ENCODE results near the gene ENPEP.

ENPEP gene

DNA sequence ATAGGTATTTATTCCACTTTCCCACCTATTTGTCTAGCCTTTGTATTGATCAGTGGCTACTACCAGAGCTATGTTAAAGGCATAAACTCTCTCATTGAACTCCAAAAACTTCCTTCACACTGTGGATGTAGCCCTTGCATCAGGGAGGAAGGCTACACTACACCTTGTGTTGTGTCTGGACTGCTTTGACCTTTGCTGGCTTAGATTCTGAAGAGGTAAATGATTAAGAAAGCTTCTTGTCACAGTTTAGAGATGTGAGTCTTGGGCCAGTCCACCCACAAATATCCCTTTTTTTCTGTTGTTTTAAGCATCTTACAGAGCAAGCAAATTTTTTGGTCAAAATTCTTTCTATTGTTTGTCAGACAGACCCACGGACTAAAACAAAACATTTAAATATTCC lies 1.9 kb downstream of the ENPEP start:
- DNase-seq (ENCODE audit: low read depth) = no peak
- TF ChIP-seq, protein P1, sequence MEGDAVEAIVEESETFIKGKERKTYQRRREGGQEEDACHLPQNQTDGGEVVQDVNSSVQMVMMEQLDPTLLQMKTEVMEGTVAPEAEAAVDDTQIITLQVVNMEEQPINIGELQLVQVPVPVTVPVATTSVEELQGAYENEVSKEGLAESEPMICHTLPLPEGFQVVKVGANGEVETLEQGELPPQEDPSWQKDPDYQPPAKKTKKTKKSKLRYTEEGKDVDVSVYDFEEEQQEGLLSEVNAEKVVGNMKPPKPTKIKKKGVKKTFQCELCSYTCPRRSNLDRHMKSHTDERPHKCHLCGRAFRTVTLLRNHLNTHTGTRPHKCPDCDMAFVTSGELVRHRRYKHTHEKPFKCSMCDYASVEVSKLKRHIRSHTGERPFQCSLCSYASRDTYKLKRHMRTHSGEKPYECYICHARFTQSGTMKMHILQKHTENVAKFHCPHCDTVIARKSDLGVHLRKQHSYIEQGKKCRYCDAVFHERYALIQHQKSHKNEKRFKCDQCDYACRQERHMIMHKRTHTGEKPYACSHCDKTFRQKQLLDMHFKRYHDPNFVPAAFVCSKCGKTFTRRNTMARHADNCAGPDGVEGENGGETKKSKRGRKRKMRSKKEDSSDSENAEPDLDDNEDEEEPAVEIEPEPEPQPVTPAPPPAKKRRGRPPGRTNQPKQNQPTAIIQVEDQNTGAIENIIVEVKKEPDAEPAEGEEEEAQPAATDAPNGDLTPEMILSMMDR (IDR thresholded peaks at IDR 0.05; ENCODE audit: control insufficient read depth, insufficient read depth, low read depth, low read length, missing control alignments) = no peak
- H3K4me3 ChIP-seq (ENCODE audit: control insufficient read depth, low read depth, low read length) = no peak overlapping the region

DNA sequence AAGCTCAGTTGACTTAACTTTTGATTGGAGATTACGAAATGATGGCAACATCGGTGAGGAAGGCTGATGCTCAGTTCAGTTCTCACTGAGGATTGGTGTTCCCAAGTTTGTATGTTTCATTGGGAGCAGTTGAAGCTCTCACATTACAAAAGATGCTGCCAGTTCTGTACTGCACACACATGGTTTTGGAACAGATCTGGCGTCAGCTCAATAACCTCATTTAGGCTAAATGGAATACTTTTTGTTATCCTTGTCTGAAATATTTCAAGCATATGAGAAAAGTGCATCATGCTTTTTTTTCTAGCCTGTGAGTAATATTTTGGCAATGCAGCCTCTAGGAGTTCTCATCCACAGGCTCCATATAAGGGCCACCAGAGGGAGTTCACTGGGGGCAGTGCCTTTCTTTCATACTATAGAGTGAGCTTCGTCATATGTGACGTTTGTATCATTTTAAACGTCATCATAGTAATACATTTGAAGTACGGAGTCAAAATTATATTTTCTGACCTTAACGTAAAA lies 4.1 kb downstream of the ENPEP start:
- DNase-seq (ENCODE audit: low read depth) = peak; percentile 97
- no peak overlapping the region for H3K4me3 ChIP-seq (ENCODE audit: control insufficient read depth, low read depth, low read length)
- TF ChIP-seq, protein P1 (IDR thresholded peaks at IDR 0.05; ENCODE audit: control insufficient read depth, insufficient read depth, low read depth, low read length, missing control alignments) = peak; percentile 57

GRCh38 chr4:110480746-110481271 lies 4.9 kb downstream of the ENPEP start:
- H3K4me3 ChIP-seq (ENCODE audit: control insufficient read depth, low read depth, low read length) = no peak overlapping the region
- TF ChIP-seq, protein P1 (IDR thresholded peaks at IDR 0.05; ENCODE audit: control insufficient read depth, insufficient read depth, low read depth, low read length, missing control alignments) = no peak
- no peak for DNase-seq (ENCODE audit: low read depth)

DNA sequence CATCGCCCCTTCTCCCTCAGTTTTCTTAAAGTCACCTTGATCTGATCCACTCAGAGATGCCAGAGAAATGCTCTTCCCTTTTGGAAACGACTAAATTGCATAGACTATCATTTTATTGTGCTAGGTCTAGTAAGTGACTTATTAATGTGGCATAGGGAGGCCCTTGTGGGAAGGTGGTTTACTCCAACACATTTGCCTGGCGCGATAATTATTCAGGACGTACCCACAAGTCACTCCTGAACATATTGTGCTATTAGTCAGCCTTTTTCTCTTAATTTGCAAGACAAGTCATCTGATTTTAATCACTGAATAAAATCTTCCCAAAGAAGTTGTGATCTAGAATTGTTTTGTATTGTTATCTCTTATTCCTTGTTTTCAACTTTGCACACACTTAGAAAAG lies 7.6 kb downstream of the ENPEP start:
- H3K4me3 ChIP-seq (ENCODE audit: control insufficient read depth, low read depth, low read length) = no peak overlapping the region
- no peak for DNase-seq (ENCODE audit: low read depth)
- TF ChIP-seq, protein P1 (IDR thresholded peaks at IDR 0.05; ENCODE audit: control insufficient read depth, insufficient read depth, low read depth, low read length, missing control alignments) = no peak

- no peak overlapping the region for H3K4me3 ChIP-seq (ENCODE audit: control insufficient read depth, low read depth, low read length)
- no peak for DNase-seq (ENCODE audit: low read depth)
- TF ChIP-seq, protein P1 (IDR thresholded peaks at IDR 0.05; ENCODE audit: control insufficient read depth, insufficient read depth, low read depth, low read length, missing control alignments) = no peak
Measured at GRCh38 chr4:110484029-110484428, 8.1 kb downstream of the ENPEP start.

DNA sequence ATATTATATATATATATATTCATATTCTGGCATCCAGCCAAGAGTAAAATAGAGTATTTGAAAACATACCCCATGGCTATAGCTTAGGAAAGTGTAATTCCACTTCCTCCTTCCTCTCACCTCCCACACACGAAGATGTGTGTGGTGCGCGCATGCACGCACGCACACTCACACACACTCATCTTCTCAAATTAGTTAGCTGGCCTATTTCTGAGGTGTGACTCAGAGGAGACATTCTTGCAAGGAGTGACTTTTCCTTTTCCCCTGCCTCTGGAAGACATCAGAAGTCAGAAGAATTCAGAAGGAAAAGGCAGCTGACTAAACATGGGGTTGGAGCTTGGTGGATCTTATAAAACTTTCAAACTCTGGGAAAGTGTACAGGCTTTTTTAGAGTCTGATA lies 8.8 kb downstream of the ENPEP start:
- peak; percentile 76 for DNase-seq (ENCODE audit: low read depth)
- no peak overlapping the region for H3K4me3 ChIP-seq (ENCODE audit: control insufficient read depth, low read depth, low read length)
- TF ChIP-seq, protein P1 (IDR thresholded peaks at IDR 0.05; ENCODE audit: control insufficient read depth, insufficient read depth, low read depth, low read length, missing control alignments) = no peak
